Measurements from ENCODE around the gene SLC1A5.

The SLC1A5 gene

GRCh38 chr19:46741447-46741846 is 46.9 kb downstream of the SLC1A5 start:
- DNase-seq, result no peak

GRCh38 chr19:46739290-46739771 is 49.1 kb downstream of the SLC1A5 start:
- DNase-seq, result no peak

GRCh38 chr19:46737761-46738171 is 50.6 kb downstream of the SLC1A5 start:
- DNase-seq, result no peak

GRCh38 chr19:46737298-46737654 is 51.1 kb downstream of the SLC1A5 start:
- no peak for DNase-seq

- DNase-seq, result no peak
Measured at GRCh38 chr19:46736531-46737297, 51.7 kb downstream of the SLC1A5 start.

- no peak for DNase-seq
Measured at GRCh38 chr19:46733690-46734292, 54.6 kb downstream of the SLC1A5 start.

- no peak for DNase-seq
Measured at GRCh38 chr19:46732966-46733689, 55.3 kb downstream of the SLC1A5 start.

- no peak for DNase-seq
Measured at GRCh38 chr19:46732172-46732938, 56.0 kb downstream of the SLC1A5 start.

- DNase-seq, result no peak
Measured at GRCh38 chr19:46731584-46731983, 56.8 kb downstream of the SLC1A5 start.

GRCh38 chr19:46731007-46731501 is 57.3 kb downstream of the SLC1A5 start:
- DNase-seq, result no peak

- no peak for DNase-seq
Measured at GRCh38 chr19:46730595-46730994, 57.8 kb downstream of the SLC1A5 start.

GRCh38 chr19:46730187-46730586 is 58.2 kb downstream of the SLC1A5 start:
- no peak for DNase-seq

- DNase-seq, result no peak
Measured at GRCh38 chr19:46729696-46730095, 58.7 kb downstream of the SLC1A5 start.

- no peak for DNase-seq
Measured at GRCh38 chr19:46728693-46729339, 59.6 kb downstream of the SLC1A5 start.

GRCh38 chr19:46728208-46728607 is 60.2 kb downstream of the SLC1A5 start:
- no peak for DNase-seq

- no peak for DNase-seq
Measured at GRCh38 chr19:46727757-46728156, 60.6 kb downstream of the SLC1A5 start.

GRCh38 chr19:46726971-46727501 is 61.4 kb downstream of the SLC1A5 start:
- no peak for DNase-seq

GRCh38 chr19:46726551-46726950 is 61.8 kb downstream of the SLC1A5 start:
- no peak for DNase-seq

GRCh38 chr19:46725859-46726393 is 62.5 kb downstream of the SLC1A5 start:
- DNase-seq, result no peak

GRCh38 chr19:46725036-46725820 is 63.2 kb downstream of the SLC1A5 start:
- DNase-seq, result no peak

Measured in DMS 273 treated with DMSO at 0.1 percent for 48 hours (cell line).